ENCODE results near the gene APOD.

DNA sequence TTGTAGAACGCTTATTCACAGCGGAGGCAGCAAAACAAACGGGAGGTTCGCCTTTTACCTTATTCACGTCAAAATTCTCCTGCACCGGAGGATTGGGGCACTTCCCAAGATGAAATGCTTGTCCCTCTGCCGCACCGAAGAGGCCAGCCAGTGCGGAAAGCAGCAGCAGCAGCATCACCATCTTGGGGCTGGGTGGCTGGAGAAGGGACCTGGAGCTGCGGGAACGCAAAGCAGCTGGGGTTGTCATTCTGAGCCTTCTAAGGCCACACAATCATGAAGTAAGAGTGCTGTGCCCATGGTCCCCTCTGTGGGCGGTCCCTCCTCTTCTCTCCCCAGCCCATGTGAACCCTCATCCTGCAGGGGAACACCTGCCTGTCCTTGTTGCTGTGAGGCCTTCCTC lies 4.5 kb downstream of the APOD start:
- TF ChIP-seq EZH2 (optimal IDR thresholded peaks at IDR 0.05; ENCODE audit: low read depth, low read length), result no peak
- TF ChIP-seq, protein P1, sequence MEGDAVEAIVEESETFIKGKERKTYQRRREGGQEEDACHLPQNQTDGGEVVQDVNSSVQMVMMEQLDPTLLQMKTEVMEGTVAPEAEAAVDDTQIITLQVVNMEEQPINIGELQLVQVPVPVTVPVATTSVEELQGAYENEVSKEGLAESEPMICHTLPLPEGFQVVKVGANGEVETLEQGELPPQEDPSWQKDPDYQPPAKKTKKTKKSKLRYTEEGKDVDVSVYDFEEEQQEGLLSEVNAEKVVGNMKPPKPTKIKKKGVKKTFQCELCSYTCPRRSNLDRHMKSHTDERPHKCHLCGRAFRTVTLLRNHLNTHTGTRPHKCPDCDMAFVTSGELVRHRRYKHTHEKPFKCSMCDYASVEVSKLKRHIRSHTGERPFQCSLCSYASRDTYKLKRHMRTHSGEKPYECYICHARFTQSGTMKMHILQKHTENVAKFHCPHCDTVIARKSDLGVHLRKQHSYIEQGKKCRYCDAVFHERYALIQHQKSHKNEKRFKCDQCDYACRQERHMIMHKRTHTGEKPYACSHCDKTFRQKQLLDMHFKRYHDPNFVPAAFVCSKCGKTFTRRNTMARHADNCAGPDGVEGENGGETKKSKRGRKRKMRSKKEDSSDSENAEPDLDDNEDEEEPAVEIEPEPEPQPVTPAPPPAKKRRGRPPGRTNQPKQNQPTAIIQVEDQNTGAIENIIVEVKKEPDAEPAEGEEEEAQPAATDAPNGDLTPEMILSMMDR (IDR thresholded peaks at IDR 0.05; ENCODE audit: low read length), result no peak

Data from MM.1S (cell line).